C4-2B (cell line): ENCODE measurements around the gene GFPT1.

Experiments
- H3K27ac ChIP-seq: fragments of 450-650 bp; 2 replicates; pipeline ENCODE4 v1.5.1; 2017
- CTCF ChIP-seq: fragments of 450-650 bp; conservative IDR thresholded peaks from 2 replicates; pipeline ENCODE4 v1.5.1; 2017; ENCODE audit warnings: mild to moderate bottlenecking
- ZFX ChIP-seq: fragments of 450-650 bp; IDR thresholded peaks from 2 replicates; pipeline ENCODE4 v1.6.1; 2017

Gene GFPT1

GRCh38 chr2:69275490-69275889, 111.5 kb downstream of the GFPT1 start:
- TF ChIP-seq ZFX, result no peak
- TF ChIP-seq CTCF, result no peak
- H3K27ac ChIP-seq, result no peak overlapping the region

DNA sequence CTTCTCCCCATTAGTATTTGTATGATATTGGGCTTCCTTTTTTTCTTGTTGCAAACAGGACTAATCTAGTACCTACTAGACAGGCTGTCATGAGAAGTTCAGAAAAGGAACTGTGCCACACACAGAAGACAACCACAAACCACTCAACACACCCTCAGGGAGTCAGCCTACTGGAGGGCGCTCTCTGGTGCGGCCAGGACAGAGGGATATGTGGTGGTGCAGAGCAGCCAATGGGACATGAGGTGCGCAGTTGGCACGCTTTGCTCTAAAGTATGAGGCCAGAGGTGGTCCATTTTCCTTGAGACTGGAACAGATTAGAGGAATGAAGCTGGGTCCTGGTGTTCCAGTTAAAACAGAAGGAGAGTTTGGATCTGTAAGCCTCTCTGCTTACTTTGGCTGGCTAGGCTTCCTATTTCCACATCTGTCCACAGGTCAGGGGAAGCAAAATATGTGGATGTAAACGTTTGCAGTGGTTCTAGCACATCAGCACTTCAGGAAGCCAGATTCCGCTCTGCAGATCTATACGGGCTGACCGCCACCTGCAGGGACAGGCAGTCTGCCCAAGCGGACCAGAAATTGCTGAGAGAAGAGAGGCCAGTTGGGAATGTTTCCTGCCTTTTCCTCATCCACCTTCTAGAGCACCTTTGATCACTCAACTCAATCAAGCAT, 114.1 kb downstream of the GFPT1 start:
- no peak overlapping the region for H3K27ac ChIP-seq
- TF ChIP-seq ZFX (no peak), CTCF (no peak)

GRCh38 chr2:69271831-69272257, 115.2 kb downstream of the GFPT1 start:
- no peak overlapping the region for H3K27ac ChIP-seq
- TF ChIP-seq CTCF (no peak), ZFX (no peak)
